Esophagus muscularis mucosa (tissue), 3 donors: ENCODE results near the gene FGF14.

Source experiments
- POLR2A ChIP-seq: fragments of 450-650 bp; IDR thresholded peaks from one replicate; pipeline ENCODE4 v1.6.1; 2017; ENCODE audit warnings: antibody characterized with exemption, moderate library complexity, mild to moderate bottlenecking, low read depth
- POLR2AphosphoS5 ChIP-seq, 2 donors: sonication (generic); formaldehyde crosslinking; IDR thresholded peaks; one replicate each; pipeline ENCODE4 v1.6.1; 2017; ENCODE audit warnings: antibody characterized with exemption in 2 of 2
- TF ChIP-seq, protein P1 (sequence below), 3 experiments: fragments of 200-600 bp in 2 of 3; fragments of 450-650 bp in 1 of 3; sonication (generic) in 2 of 3; IDR thresholded peaks; one replicate each; pipeline ENCODE4 v1.5.1; 2017 to 2019; ENCODE audit warnings: antibody characterized with exemption in 3 of 3, mild to moderate bottlenecking in 2 of 3, moderate library complexity in 1 of 3

- TF ChIP-seq, protein P1, sequence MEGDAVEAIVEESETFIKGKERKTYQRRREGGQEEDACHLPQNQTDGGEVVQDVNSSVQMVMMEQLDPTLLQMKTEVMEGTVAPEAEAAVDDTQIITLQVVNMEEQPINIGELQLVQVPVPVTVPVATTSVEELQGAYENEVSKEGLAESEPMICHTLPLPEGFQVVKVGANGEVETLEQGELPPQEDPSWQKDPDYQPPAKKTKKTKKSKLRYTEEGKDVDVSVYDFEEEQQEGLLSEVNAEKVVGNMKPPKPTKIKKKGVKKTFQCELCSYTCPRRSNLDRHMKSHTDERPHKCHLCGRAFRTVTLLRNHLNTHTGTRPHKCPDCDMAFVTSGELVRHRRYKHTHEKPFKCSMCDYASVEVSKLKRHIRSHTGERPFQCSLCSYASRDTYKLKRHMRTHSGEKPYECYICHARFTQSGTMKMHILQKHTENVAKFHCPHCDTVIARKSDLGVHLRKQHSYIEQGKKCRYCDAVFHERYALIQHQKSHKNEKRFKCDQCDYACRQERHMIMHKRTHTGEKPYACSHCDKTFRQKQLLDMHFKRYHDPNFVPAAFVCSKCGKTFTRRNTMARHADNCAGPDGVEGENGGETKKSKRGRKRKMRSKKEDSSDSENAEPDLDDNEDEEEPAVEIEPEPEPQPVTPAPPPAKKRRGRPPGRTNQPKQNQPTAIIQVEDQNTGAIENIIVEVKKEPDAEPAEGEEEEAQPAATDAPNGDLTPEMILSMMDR (IDR thresholded peaks at IDR 0.05) = no peak
- TF ChIP-seq POLR2AphosphoS5 (IDR thresholded peaks at IDR 0.05) (no peak), POLR2A (no peak)
These were observed 40.7 kb downstream of the FGF14 start for GRCh38 chr13:102361113-102361512.
